ENCODE measurements around the gene GTF3C6. TPM values are rescaled to one million over a fixed set of nuclear protein-coding genes. Genes with fewer than 3 reads are reported as not detected.
A peak's percentile ranks its signal among the peaks of the same experiment; 100 is the strongest.
"Not testable (repeated sequence)": the region's sequence is repeated elsewhere in the genome, so short reads cannot be mapped to it uniquely, and the experiment has no call there.

GTF3C6 gene
- total RNA-seq, 4 donors from 2014 or later = 38.5 to 51.4 (median 45.8) TPM

GRCh38 chr6:111012143-111012452 is 53.6 kb downstream of the GTF3C6 start:
- Histone ChIP-seq H3K4me3 (no peak overlapping the region), H3K36me3 (peaks cover 4 to 65% of the 10 kb centered on the region in 2 donors), H3K4me1 (peaks cover 0 to 35% (median 0%) of the 10 kb centered on the region in 3 donors), H3K27ac (no peak overlapping the region), H3K27me3 (no peaks in the 10 kb centered on the region), H3K9me3 (no peaks in the 10 kb centered on the region)
- ATAC-seq = no peak
- TF ChIP-seq POLR2AphosphoS5 (IDR thresholded peaks at IDR 0.05) = no peak
- no peak for TF ChIP-seq CTCF (IDR thresholded peaks at IDR 0.05)
- no peak for TF ChIP-seq EP300 (IDR thresholded peaks at IDR 0.05)
- TF ChIP-seq POLR2A (IDR thresholded peaks at IDR 0.05) = no peak
- WGBS, 2 donors (ENCODE audit: low coverage in 1 of 2) = 90% methylated on average over 2 of the region's 2 CpGs; no CpG with 5 or more reads in 1 of the 2 donors

GRCh38 chr6:111012520-111012919 is 54.0 kb downstream of the GTF3C6 start:
- Histone ChIP-seq H3K4me1 (peaks cover 0 to 35% (median 0%) of the 10 kb centered on the region in 3 donors), H3K36me3 (peaks cover 4 to 64% of the 10 kb centered on the region in 2 donors)
- H3K9me3 ChIP-seq, H3K4me3 ChIP-seq, H3K27ac ChIP-seq, ATAC-seq, H3K27me3 ChIP-seq: not testable (repeated sequence)
- WGBS, 2 donors (ENCODE audit: low coverage in 1 of 2) = 98 to 100% methylated on average over 3 to 4 of the region's 4 CpGs

DNA sequence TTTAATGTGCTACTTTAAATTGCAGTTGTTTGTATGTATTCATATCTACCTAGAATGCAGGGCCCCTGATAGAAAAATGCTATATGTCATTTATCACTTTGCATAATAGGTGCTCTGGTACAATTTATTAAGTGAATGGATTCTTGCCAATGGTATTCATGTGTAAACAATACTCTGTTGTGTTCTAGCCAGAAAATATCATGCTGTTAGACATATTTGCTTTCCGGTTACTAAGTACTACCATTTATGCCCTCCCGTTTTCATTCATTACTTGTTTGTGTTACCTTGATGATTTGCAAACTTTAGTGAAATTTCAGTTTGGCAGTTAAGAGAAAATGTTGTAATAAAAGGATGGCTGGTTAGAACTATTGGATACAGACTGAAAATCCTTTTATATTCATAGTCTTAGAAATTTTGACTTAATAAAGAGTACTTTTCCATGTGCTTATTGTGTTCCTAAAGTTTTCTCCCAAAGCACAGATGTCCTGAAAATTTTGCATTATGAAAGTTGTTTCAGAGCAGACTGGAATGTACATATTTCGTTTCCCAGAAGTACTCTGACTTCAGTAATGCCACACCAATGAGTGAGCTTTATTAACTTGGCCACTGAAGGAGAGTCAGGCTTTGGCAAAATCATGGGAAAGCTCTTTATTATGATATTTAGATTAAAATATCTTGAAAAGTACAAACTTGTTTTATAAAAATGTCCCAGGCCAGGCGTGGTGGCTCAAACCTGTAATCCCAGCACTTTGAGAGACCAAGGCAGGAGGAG is 54.8 kb downstream of the GTF3C6 start:
- Histone ChIP-seq H3K27ac (no peak overlapping the region), H3K27me3 (no peaks in the 10 kb centered on the region), H3K4me1 (peaks cover 0 to 35% (median 0%) of the 10 kb centered on the region in 3 donors), H3K36me3 (peaks cover 4 to 63% of the 10 kb centered on the region in 2 donors), H3K9me3 (no peaks in the 10 kb centered on the region), H3K4me3 (no peak overlapping the region)
- TF ChIP-seq EP300 (IDR thresholded peaks at IDR 0.05) (no peak), POLR2A (IDR thresholded peaks at IDR 0.05) (no peak), POLR2AphosphoS5 (IDR thresholded peaks at IDR 0.05) (peak; percentile 42), CTCF (IDR thresholded peaks at IDR 0.05) (no peak)
- no peak for ATAC-seq
- WGBS, 2 donors (ENCODE audit: low coverage in 1 of 2) = 54 to 59% methylated on average over 4 of the region's 4 CpGs

DNA sequence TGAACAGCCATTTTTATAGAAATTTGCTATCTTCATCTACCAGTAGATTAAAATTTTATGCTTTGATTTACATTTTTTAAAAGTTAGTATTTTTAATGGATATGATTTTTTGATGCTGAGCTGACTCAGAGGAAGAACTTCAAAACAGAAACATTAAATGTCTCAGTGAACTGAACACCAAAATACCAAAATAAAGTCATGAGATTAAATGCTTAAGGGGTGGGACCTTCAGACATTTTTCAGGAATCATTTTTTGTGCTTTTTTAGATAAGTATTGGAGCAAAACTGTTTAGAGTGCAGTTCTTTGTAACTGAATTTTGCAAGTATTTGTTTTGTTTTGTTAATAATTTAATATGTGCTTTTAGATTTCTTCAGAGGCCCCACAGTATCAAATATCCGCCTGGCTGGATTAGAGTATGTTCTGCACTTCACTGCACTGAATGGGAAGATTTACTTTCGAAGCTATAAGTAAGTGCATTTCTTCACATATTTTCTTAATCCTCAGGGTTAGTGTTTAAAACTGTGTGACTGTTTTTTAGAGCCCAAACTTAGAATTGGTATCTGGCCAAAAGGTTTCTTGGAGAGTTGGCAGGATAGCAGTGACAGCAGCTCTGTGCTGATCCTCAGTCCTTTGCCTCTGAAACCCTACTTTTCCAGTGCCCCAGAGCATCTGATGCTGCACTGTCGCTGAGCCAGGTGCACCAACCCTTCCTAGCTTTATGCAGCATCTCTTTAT is 57.1 kb downstream of the GTF3C6 start:
- Histone ChIP-seq H3K27ac (no peak overlapping the region), H3K4me3 (no peak overlapping the region), H3K27me3 (no peaks in the 10 kb centered on the region), H3K9me3 (no peaks in the 10 kb centered on the region), H3K4me1 (peaks cover 0 to 35% (median 0%) of the 10 kb centered on the region in 3 donors), H3K36me3 (peaks cover 4 to 63% of the 10 kb centered on the region in 2 donors)
- WGBS, 2 donors (ENCODE audit: low coverage in 1 of 2) = 40 to 66% methylated on average over 3 of the region's 3 CpGs
- no peak for ATAC-seq
- TF ChIP-seq POLR2AphosphoS5 (IDR thresholded peaks at IDR 0.05) (peak; percentile 22), EP300 (IDR thresholded peaks at IDR 0.05) (no peak), POLR2A (IDR thresholded peaks at IDR 0.05) (no peak)

GRCh38 chr6:111017241-111017640 is 58.7 kb downstream of the GTF3C6 start:
- H3K36me3 ChIP-seq = peaks cover 4 to 65% of the 10 kb centered on the region in 2 donors
- not testable (repeated sequence) for H3K4me3 ChIP-seq, H3K27ac ChIP-seq, H3K27me3 ChIP-seq, H3K9me3 ChIP-seq, ATAC-seq
- no CpG with 5 or more reads among the region's 37 CpGs for whole genome bisulfite sequencing, 2 donors (ENCODE audit: low coverage in 1 of 2)
- H3K4me1 ChIP-seq = peaks cover 0 to 30% (median 0%) of the 10 kb centered on the region in 3 donors

Other genes with a start within 250 kb of the GTF3C6 start
- gene CDK19, start 143.2 kb upstream of the GTF3C6 start, total RNA-seq = 10 to 100 TPM; 12.9 to 23.2 (median 13.2) TPM
- gene AMD1, start 83.9 kb upstream of the GTF3C6 start, total RNA-seq = 10 to 100 TPM; 51.4 to 96.5 (median 79.0) TPM
- gene RPF2, start 23.3 kb downstream of the GTF3C6 start, total RNA-seq = 10 to 100 TPM; 18.4 to 27.2 (median 22.2) TPM
- 1 to 10 TPM in 1 of 4 donors, under 1 TPM in 3; 0.32 to 4.7 (median 0.93) TPM for gene SLC16A10, start 128.8 kb downstream of the GTF3C6 start, total RNA-seq

All from gastroesophageal sphincter (tissue), 4 donors.